Lung (tissue), 12 donors: ENCODE measurements around the gene PLA2G7. TPM values are rescaled to one million over a fixed set of nuclear protein-coding genes. Genes with fewer than 3 reads are reported as not detected.

ENCODE experiments used
- ATAC-seq: fragments of 200-7000 bp; cut with Tn5 transposase; one replicate; pipeline ENCODE4 v1.9.1; 2020; ENCODE audit warnings: moderate number of reproducible peaks; ENCODE audit not compliant: insufficient read depth, low FRiP score
- DNase-seq, 3 donors: peaks; one replicate each; pipeline ENCODE4 v3.0.0-alpha.2; 2013 to 2017
- H3K27ac ChIP-seq, 2 donors: one replicate each; pipeline ENCODE4 v1.5.1; 2013; ENCODE audit warnings: mild to moderate bottlenecking in 2 of 2, moderate library complexity in 2 of 2, control low read depth in 1 of 2, inconsistent platforms in 1 of 2, low read depth in 1 of 2, low read length in 1 of 2
- H3K27me3 ChIP-seq, 3 donors: one replicate each; pipeline ENCODE4 v1.5.1; 2013; ENCODE audit warnings: low read length in 2 of 3; ENCODE audit not compliant: control insufficient read depth in 3 of 3, insufficient read depth in 3 of 3
- H3K36me3 ChIP-seq, 4 donors: one replicate each; pipeline ENCODE4 v1.5.1; 2013; ENCODE audit warnings: low read length in 4 of 4, mild to moderate bottlenecking in 1 of 4, moderate library complexity in 1 of 4; ENCODE audit not compliant: control insufficient read depth in 4 of 4, insufficient read depth in 4 of 4
- H3K4me1 ChIP-seq, 5 donors: one replicate each; pipeline ENCODE4 v1.5.1; 2013; ENCODE audit warnings: low read length in 5 of 5, mild to moderate bottlenecking in 2 of 5, moderate library complexity in 1 of 5; ENCODE audit not compliant: control insufficient read depth in 5 of 5, insufficient read depth in 5 of 5
- H3K4me3 ChIP-seq: one replicate; pipeline ENCODE4 v1.5.1; 2013; ENCODE audit warnings: mild to moderate bottlenecking, control low read depth, moderate library complexity
- H3K9ac ChIP-seq, 2 donors: one replicate each; pipeline ENCODE4 v1.5.1; 2013; ENCODE audit warnings: low read length in 2 of 2, control low read depth in 1 of 2; ENCODE audit not compliant: insufficient read depth in 1 of 2
- H3K9me3 ChIP-seq, 4 donors: one replicate each; pipeline ENCODE4 v1.5.1; 2013; ENCODE audit warnings: low read length in 3 of 4, mild to moderate bottlenecking in 1 of 4, moderate library complexity in 1 of 4; ENCODE audit not compliant: control insufficient read depth in 4 of 4, insufficient read depth in 3 of 4
- CTCF ChIP-seq: IDR thresholded peaks from 2 replicates; pipeline ENCODE4 v1.5.1; 2012; ENCODE audit warnings: mild to moderate bottlenecking; ENCODE audit errors: control extremely low read depth, extremely low read depth
- WGBS, 2 donors: extraction: QIAGEN DNeasy Blood & Tissue Kit; methylation state at CpG; one replicate each; pipeline ENCODE4 v1.1.7; 2013; 5-methylcytosine and 5-hydroxymethylcytosine counted together
- polyA plus RNA-seq, 2 donors: library from polyadenylated mRNA; stranded (reverse); fragments of 200-250 nt; gene quantifications; one replicate each; pipeline ENCODE4 v1.2.1, GENCODE V29; 2013
- total RNA-seq, 2 donors: library from RNA; depleted of rRNA in 1 of 2; stranded (reverse); fragments of >200 nt in 1 of 2; gene quantifications; one replicate each; pipeline ENCODE4 v1.2.1, GENCODE V29; 2014 to 2021
- donor health status: control.
- donor health status: control.
- donor health status: Bipolar disorder and iron deficiency.
- donor health status: healthy.
- donor health status: DM: yes; HTN: yes; CAD: no.

PLA2G7 gene
- total and polyA plus RNA-seq, 4 donors = 6.7 to 23.4 (median 11.4) TPM

- no peak for ATAC-seq
- H3K27ac ChIP-seq = no peak overlapping the region
- no peak for TF ChIP-seq CTCF
- H3K27me3 ChIP-seq = no peaks in the 10 kb centered on the region
- 96% methylated on average over 13 of the region's 13 CpGs for WGBS, 2 donors
- no peaks in the 10 kb centered on the region for H3K36me3 ChIP-seq
- no peak overlapping the region for H3K4me3 ChIP-seq
- no peaks in the 10 kb centered on the region for H3K9me3 ChIP-seq
- no peak for DNase-seq
- H3K9ac ChIP-seq = no peak overlapping the region
- peaks cover 0 to 17% (median 0%) of the 10 kb centered on the region in 5 donors for H3K4me1 ChIP-seq
Observed at GRCh38 chr6:46688966-46689335, 46.2 kb downstream of the PLA2G7 start.

DNA sequence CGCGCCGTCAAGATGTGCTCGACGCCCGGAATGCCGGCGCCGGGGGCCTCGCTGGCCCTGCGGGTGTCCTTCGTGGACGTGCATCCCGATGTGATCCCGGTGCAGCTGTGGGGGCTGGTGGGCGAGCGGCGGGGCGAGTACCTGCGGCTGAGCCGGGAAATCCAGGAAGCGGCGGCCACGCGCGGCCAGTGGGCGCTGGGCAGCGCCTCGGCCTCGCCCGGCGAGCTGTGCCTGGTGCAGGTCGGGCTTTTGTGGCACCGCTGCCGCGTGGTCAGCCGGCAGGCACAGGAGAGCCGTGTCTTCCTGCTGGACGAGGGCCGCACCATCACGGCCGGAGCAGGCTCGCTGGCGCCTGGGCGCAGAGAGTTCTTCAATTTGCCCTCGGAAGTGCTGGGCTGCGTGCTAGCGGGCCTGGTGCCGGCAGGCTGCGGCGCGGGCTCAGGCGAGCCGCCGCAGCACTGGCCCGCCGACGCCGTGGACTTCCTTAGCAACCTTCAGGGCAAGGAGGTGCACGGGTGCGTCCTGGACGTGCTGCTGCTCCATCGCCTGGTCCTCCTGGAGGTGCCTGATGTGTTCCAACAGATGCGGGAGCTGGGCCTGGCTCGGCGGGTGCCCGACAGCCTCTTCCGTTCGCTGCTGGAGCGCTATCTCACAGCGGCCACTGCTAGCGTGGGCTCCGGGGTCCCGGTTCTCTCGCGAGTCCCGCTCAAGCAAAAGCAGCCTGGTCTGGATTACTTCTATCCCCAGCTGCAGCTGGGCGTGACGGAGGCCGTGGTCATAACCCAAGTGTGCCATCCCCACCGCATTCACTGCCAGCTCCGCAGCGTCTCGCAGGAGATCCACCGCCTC, 46.8 kb downstream of the PLA2G7 start:
- no peak for DNase-seq
- whole genome bisulfite sequencing, 2 donors = 94 to 97% methylated on average over 84 to 85 of the region's 85 CpGs
- no peak overlapping the region for H3K9ac ChIP-seq
- H3K4me3 ChIP-seq = no peak overlapping the region
- no peak overlapping the region for H3K27ac ChIP-seq
- peaks cover 0 to 17% (median 0%) of the 10 kb centered on the region in 5 donors for H3K4me1 ChIP-seq
- ATAC-seq = no peak
- TF ChIP-seq CTCF = no peak
- no peaks in the 10 kb centered on the region for H3K27me3 ChIP-seq
- H3K9me3 ChIP-seq = no peaks in the 10 kb centered on the region
- no peaks in the 10 kb centered on the region for H3K36me3 ChIP-seq

DNA sequence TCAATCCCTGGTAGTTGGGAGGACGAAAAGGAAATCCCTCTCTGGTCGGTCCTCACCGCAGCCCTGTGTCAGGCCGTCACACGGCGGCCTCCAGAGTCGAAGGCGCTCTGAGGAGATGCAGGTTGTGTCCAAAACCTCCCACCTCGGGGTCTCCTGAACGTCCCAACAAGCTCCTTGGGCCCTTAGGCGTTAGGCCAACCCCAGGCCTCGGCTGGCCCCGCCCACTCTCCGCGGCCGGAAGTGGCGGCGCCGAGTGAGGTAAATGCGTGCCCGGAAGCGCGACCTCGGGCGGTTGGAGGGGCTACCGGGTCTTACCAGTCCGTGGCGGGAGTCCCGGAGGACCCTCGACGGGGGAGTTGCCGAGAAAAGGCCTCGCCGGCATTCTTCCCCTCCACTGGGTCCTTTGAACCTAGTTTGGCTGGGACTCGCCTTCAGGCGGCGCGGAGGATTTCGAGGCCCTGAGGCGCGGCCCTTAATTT, 47.5 kb downstream of the PLA2G7 start, which contains the start of gene TDRD6:
Gene TDRD6, plus strand, starts transcription at position 267 of the 479 bp plus-strand sequence. CDS start 244 bp downstream, outside the sequence.
- ATAC-seq (no peak), DNase-seq (no peak)
- no peaks in the 10 kb centered on the region for H3K9me3 ChIP-seq
- no peaks in the 10 kb centered on the region for H3K27me3 ChIP-seq
- no peak within 1 kb of the TSS for H3K9ac ChIP-seq
- H3K4me3 ChIP-seq = no peak within 1 kb of the TSS
- no peak for TF ChIP-seq CTCF
- peaks cover 0 to 17% (median 0%) of the 10 kb centered on the region in 5 donors for H3K4me1 ChIP-seq
- no peak within 1 kb of the TSS for H3K27ac ChIP-seq
- 92 to 93% methylated on average over 41 of the region's 41 CpGs for WGBS, 2 donors
- no peaks in the 10 kb centered on the region for H3K36me3 ChIP-seq
